Astrocyte of the spinal cord (primary cell): ENCODE results near the gene ELAVL3.
"Not testable (repeated sequence)": the region's sequence is repeated elsewhere in the genome, so short reads cannot be mapped to it uniquely, and the experiment has no call there.

ENCODE experiments used
- DNase-seq: peaks from one replicate; pipeline ENCODE4 v3.0.0; 2011; ENCODE audit warnings: low read depth, low spot score
- H3K4me3 ChIP-seq: 2 replicates; pipeline ENCODE4 v1.5.1; 2011; ENCODE audit warnings: low read depth, mild to moderate bottlenecking, low read length, moderate library complexity
- in situ Hi-C: cut with HindIII; loops from 2 replicates; pipeline ENCODE4 v1.10.0; 2017; ENCODE audit warnings: low sequenced_read_pairs
- TF ChIP-seq, protein P1 (sequence below): IDR thresholded peaks from 2 replicates; pipeline ENCODE4 v1.5.1; 2012; ENCODE audit warnings: low read depth, mild to moderate bottlenecking, low read length, inconsistent platforms

Gene ELAVL3

DNA sequence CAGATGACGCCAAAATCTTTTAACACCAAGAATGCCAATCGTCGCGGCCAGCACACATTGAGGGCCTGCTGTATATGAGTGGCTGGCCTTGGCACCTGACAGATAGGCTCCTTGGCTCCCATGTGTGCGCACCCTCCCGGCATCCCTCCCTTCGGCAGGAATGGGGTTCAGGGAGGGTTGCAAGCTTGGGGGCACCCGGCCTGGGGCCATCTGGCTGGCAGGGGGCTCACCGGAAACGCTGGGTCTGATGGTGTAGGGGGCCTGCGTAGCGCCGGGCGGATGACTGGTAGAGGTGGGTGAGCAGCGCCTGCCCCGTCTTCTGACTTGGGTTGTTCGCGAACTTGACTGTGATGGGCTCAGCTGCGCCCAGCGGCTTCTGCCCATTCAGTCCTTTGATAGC, 23.0 kb downstream of the ELAVL3 start:
- DNase-seq = no peak
- H3K4me3 ChIP-seq = no peak overlapping the region
- TF ChIP-seq, protein P1, sequence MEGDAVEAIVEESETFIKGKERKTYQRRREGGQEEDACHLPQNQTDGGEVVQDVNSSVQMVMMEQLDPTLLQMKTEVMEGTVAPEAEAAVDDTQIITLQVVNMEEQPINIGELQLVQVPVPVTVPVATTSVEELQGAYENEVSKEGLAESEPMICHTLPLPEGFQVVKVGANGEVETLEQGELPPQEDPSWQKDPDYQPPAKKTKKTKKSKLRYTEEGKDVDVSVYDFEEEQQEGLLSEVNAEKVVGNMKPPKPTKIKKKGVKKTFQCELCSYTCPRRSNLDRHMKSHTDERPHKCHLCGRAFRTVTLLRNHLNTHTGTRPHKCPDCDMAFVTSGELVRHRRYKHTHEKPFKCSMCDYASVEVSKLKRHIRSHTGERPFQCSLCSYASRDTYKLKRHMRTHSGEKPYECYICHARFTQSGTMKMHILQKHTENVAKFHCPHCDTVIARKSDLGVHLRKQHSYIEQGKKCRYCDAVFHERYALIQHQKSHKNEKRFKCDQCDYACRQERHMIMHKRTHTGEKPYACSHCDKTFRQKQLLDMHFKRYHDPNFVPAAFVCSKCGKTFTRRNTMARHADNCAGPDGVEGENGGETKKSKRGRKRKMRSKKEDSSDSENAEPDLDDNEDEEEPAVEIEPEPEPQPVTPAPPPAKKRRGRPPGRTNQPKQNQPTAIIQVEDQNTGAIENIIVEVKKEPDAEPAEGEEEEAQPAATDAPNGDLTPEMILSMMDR = no peak
- in situ Hi-C loops = no loop called here

DNA sequence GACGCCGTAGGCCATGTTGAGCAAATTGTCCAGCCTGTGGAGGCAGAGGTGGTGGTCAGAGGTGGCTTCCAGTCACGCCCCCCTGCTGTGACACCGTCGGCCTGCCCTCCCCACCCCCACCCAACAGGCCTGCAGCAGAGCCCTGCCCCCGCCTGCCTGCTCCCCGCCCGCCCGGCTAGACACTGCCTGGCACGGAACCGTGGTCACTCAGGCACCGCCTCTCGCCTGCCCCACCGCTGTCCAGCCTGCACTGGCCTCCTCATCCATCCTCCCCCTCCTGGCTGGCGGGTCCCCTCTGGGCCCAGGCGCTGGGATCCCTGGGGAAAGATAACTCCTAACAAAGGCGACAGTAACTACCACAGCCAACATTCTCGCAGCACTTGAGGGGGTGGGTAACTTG, 23.7 kb downstream of the ELAVL3 start:
- TF ChIP-seq, protein P1 = no peak
- no peak overlapping the region for H3K4me3 ChIP-seq
- DNase-seq = no peak
- in situ Hi-C loops = no loop called here

DNA sequence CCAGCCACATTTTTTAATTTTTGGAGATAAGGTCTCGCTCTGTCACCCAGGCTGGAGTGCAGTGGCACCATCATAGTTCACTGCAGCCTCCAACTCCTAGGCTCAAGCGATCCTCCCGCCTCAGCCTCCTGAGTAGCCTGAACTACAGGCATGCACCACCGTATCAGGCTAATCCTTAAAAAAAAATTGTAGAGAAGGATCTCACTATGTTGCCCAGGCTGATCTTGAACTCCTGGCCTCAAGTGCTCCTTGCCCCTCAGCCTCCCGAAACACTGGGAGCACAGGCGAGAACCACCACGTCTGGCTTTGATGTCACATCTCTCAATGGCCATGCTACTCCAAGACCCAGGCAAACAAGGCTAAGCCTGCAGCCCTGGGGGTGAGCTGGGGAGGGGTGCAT, 24.2 kb downstream of the ELAVL3 start:
- no peak for DNase-seq
- H3K4me3 ChIP-seq = no peak overlapping the region
- TF ChIP-seq, protein P1 = no peak
- in situ Hi-C loops = no loop called here

DNA sequence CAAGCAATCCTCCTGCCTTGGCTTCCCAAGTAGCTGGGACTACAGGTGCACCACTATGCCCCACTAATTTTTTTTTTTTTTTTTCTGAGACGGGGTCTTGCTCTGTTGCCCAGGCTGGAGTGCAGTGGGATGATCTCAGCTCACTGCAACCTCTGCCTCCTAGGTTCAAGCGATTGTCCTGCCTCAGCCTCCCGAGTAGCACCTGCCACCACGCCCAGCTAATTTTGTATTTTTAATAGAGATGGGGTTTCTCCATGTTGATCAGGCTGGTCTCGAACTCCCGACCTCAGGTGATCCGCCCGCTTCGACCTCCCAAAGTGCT, 25.7 kb downstream of the ELAVL3 start:
- DNase-seq, in situ Hi-C loops, H3K4me3 ChIP-seq: not testable (repeated sequence)

DNA sequence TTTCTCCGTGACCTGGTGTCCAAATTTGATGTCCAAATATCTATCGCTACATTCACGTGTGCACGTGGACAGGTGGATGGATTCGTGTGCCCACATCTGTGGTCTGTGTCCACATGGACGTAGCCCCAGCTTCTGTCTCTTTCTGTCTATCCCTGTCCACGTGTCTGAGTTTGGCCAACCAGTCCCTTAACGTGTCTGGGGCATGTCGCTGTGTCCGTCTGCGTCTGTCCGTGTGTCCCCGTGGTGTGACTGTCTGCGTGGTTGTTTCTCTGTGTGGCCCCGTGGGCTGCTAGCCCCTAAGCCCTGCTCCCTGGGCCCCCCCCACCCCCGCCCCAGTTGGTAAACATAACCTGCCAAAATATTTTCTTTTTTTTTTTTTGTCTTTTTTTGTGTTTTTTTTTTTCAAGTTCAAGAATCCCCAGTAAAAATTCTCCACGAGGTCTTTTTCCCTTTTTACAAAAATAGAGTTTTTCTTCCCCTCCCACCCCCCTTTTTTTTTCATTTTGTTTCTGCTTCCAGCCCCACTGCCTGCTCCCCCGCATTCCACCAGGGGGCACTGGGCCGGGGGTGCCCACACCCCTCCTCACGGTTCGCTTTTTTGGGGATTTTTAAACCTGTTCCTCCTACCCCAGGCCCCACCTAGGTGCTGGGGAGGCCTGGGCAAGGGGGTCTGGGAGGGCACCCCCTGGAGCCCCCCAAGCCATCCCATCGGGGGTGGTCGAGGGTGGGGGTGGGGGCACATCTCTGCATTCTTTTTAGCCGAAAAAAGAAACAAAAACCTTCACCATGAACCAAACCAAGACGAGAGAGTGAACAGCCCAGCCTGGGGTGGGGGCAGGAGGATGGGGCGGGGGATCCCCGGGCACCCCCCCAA, 27.1 kb downstream of the ELAVL3 start:
- no peak overlapping the region for H3K4me3 ChIP-seq
- in situ Hi-C loops = no loop called here
- TF ChIP-seq, protein P1 = peak; percentile 47
- DNase-seq = no peak

DNA sequence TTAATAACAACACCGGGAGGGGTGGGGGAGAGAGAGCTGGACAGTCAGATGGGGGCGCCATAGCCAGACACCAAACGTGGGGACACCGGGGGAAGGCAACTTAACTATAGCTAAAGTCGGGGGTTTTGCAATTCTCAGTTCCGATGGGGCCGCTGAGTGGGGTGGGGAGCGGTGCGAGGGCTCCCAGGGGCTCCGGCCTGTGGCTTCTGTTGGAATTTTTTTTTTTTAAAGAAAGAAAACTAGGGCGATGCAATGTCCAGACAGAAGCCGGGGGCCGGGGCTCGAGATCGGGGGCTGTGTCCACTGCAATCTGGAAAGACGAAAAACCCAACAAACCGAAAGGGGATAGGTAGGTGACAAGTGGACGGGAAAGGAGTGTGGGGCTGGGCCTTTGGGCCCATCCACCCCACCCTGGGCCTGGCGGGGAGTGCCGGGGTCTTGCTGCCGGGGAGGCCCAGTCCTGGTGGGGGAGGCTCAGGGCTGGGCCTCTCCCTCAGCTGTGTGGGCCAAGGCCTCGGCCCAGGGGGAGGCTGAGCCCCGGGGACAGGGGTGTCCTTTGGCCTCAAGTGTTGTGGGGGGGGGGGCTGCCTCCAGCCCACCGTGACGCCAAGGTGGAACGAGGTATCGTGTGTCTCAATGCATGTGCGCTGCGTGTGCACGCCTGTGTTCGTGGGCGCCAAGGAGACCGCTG, 28.1 kb downstream of the ELAVL3 start:
- TF ChIP-seq, protein P1 = peak; percentile 25
- H3K4me3 ChIP-seq = no peak overlapping the region
- DNase-seq = no peak
- in situ Hi-C loops = no loop called here

DNA sequence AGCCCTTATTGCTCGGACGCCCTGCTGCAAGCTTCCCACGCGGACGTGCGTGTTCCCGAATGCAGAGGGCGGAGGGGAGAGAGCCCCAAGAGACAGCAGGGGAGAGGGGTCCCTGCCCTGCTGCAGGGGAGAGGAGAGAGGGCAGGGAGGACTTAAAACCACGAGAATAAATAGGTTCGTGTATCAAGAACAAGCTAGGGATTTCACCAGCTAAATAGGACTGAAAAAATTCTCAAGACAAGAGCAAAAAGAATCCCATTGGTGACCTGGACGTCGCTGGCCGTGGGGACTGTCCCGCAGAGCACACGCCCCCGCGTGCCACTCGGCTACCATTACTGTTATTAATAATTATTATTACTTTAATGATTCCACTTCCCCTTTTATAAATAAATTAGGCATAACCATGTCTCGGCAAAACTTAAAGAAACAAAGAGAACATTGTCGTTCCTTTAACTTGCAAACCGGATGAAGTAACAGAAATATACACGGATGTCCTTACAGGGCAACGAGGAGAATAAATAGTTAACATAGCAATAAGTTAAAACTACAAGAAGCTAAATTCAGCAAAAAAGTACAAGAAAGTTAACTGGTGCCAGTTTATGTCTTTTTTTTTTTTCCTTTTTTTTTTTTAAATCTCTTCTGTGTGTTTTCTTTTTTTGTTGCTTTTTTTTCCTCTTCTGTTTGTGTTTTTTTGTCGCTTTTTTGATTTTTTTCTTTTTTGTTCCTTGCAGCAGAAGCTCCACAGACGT, 28.8 kb downstream of the ELAVL3 start:
- in situ Hi-C loops = no loop called here
- TF ChIP-seq, protein P1 = no peak
- no peak overlapping the region for H3K4me3 ChIP-seq
- no peak for DNase-seq
